ENCODE data around the gene PLA2G4B.

DNA sequence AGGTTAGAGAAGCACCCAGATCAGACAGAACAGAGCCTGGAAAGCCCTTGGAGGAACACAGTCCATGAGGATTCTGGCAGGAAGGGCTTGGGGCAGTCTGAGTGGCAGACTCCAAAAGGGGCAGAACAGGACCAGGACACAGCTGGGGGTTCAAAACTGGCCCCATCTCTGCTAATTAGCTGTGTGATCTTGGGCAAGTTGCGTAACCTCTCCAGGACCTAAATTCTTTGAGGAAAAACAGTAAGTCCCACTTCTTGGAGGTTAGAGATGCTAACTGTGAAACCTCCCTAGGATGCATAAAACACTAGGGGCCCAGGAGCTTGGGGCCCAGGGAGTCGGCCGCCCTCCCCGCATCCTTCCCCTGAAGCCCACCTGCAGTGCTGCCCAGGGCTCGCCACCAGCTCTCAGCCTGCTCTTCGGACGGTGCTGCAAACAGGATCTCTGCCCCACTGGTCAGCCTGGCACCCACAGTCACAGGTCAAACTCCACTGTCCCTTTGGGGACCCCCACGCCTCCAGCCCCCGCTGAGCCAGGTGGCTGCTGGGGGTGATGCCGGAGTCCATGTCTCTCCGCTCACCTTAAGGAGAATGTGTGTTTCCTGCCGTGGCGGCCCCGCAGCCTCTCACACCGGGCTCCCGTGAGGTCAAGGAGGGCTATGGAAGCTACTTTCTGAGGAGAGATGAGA, 12.0 kb downstream of the PLA2G4B start:
- TF ChIP-seq, protein P1, sequence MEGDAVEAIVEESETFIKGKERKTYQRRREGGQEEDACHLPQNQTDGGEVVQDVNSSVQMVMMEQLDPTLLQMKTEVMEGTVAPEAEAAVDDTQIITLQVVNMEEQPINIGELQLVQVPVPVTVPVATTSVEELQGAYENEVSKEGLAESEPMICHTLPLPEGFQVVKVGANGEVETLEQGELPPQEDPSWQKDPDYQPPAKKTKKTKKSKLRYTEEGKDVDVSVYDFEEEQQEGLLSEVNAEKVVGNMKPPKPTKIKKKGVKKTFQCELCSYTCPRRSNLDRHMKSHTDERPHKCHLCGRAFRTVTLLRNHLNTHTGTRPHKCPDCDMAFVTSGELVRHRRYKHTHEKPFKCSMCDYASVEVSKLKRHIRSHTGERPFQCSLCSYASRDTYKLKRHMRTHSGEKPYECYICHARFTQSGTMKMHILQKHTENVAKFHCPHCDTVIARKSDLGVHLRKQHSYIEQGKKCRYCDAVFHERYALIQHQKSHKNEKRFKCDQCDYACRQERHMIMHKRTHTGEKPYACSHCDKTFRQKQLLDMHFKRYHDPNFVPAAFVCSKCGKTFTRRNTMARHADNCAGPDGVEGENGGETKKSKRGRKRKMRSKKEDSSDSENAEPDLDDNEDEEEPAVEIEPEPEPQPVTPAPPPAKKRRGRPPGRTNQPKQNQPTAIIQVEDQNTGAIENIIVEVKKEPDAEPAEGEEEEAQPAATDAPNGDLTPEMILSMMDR (IDR thresholded peaks at IDR 0.05), result no peak
- TF ChIP-seq POLR2A (IDR thresholded peaks at IDR 0.05), result no peak
